Type B pancreatic cell (in vitro differentiated cells): ENCODE results near the gene PBX3. TPM values are rescaled to one million over a fixed set of nuclear protein-coding genes. Genes with fewer than 3 reads are reported as not detected.
A peak's percentile ranks its signal among the peaks of the same experiment; 100 is the strongest.

Source experiments
- DNase-seq: peaks from one replicate; pipeline ENCODE4 v3.0.0; 2021; ENCODE audit warnings: mixed read lengths; ENCODE audit not compliant: unreplicated experiment; ENCODE audit errors: extremely low spot score
- H3K27ac Mint-ChIP-seq: 2 replicates; pipeline ENCODE4 v1.8.0; 2021; ENCODE audit warnings: mild to moderate bottlenecking, mixed read lengths
- H3K27me3 Mint-ChIP-seq: 2 replicates; pipeline ENCODE4 v1.8.0; 2021; ENCODE audit warnings: mixed read lengths
- H3K36me3 Mint-ChIP-seq: 2 replicates; pipeline ENCODE4 v1.8.0; 2021; ENCODE audit warnings: mixed read lengths
- H3K4me1 Mint-ChIP-seq: one replicate; pipeline ENCODE4 v1.8.0; 2021; ENCODE audit warnings: mixed read lengths; ENCODE audit not compliant: unreplicated experiment
- H3K4me3 Mint-ChIP-seq: 2 replicates; pipeline ENCODE4 v1.8.0; 2021; ENCODE audit warnings: mild to moderate bottlenecking, mixed read lengths
- H3K9me3 Mint-ChIP-seq: 2 replicates; pipeline ENCODE4 v1.8.0; 2021; ENCODE audit warnings: mixed read lengths
- CTCF ChIP-seq: fragments of 200-600 bp; sonication (generic); conservative IDR thresholded peaks from 2 replicates; pipeline ENCODE4 v1.5.0; 2021; ENCODE audit warnings: antibody characterized with exemption, mild to moderate bottlenecking
- total RNA-seq: library from RNA; stranded (reverse); gene quantifications from 2 replicates; pipeline ENCODE4 v1.2.1, GENCODE V29; 2021; ENCODE audit warnings: low replicate concordance

Gene PBX3
- total RNA-seq, 1 donor from 2014 or later, result 60.9 TPM

GRCh38 chr9:125985142-125985997 lies 238.2 kb downstream of the PBX3 start:
- TF ChIP-seq CTCF, result no peak
- H3K36me3 Mint-ChIP-seq, result peaks cover 3% of the 10 kb centered on the region
- H3K9me3 Mint-ChIP-seq, result peaks cover 5% of the 10 kb centered on the region
- DNase-seq, result peak; percentile 49
- no peaks in the 10 kb centered on the region for H3K4me1 Mint-ChIP-seq
- H3K27me3 Mint-ChIP-seq, result peaks cover 23% of the 10 kb centered on the region
- H3K4me3 Mint-ChIP-seq, result no peak overlapping the region
- no peak overlapping the region for H3K27ac Mint-ChIP-seq

- H3K4me1 Mint-ChIP-seq, result no peaks in the 10 kb centered on the region
- peaks cover 20% of the 10 kb centered on the region for H3K27me3 Mint-ChIP-seq
- peaks cover 2% of the 10 kb centered on the region for H3K9me3 Mint-ChIP-seq
- no peak overlapping the region for H3K27ac Mint-ChIP-seq
- DNase-seq, result peak; percentile 49
- H3K4me3 Mint-ChIP-seq, result no peak overlapping the region
- H3K36me3 Mint-ChIP-seq, result peaks cover 1% of the 10 kb centered on the region
- TF ChIP-seq CTCF, result no peak
Measured at GRCh38 chr9:125985998-125986655, 239.0 kb downstream of the PBX3 start.

- Mint-ChIP-seq H3K27me3 (peaks cover 15% of the 10 kb centered on the region), H3K9me3 (no peaks in the 10 kb centered on the region), H3K27ac (no peak overlapping the region), H3K4me1 (no peaks in the 10 kb centered on the region), H3K4me3 (no peak overlapping the region), H3K36me3 (no peaks in the 10 kb centered on the region)
- no peak for DNase-seq
- TF ChIP-seq CTCF, result no peak
Measured at GRCh38 chr9:125986966-125987365, 239.8 kb downstream of the PBX3 start.

GRCh38 chr9:125987420-125987819 lies 240.2 kb downstream of the PBX3 start:
- H3K4me3 Mint-ChIP-seq, result no peak overlapping the region
- no peaks in the 10 kb centered on the region for H3K36me3 Mint-ChIP-seq
- no peak for TF ChIP-seq CTCF
- H3K9me3 Mint-ChIP-seq, result no peaks in the 10 kb centered on the region
- H3K27me3 Mint-ChIP-seq, result peaks cover 14% of the 10 kb centered on the region
- H3K4me1 Mint-ChIP-seq, result no peaks in the 10 kb centered on the region
- peak; percentile 39 for DNase-seq
- no peak overlapping the region for H3K27ac Mint-ChIP-seq

- no peak overlapping the region for H3K27ac Mint-ChIP-seq
- DNase-seq, result peak; percentile 65
Measured at GRCh38 chr9:125988479-125989050, 241.4 kb downstream of the PBX3 start.

More at GRCh38 chr9:125988479-125989050, 241.4 kb downstream of the PBX3 start:
- Mint-ChIP-seq H3K9me3 (no peaks in the 10 kb centered on the region), H3K4me1 (no peaks in the 10 kb centered on the region), H3K27me3 (peaks cover 12% of the 10 kb centered on the region), H3K4me3 (no peak overlapping the region), H3K36me3 (no peaks in the 10 kb centered on the region)
- no peak for TF ChIP-seq CTCF
